Kidney glomerular epithelial cell (primary cell): ENCODE measurements around the gene GSN.

Source experiments
- DNase-seq: peaks from one replicate; lab custom pipeline; 2025; lab: John Stamatoyannopoulos, UW

The GSN gene

GRCh38 chr9:121246821-121247561 lies 21.0 kb upstream of the GSN start:
- peak; percentile 17 for DNase-seq

DNA sequence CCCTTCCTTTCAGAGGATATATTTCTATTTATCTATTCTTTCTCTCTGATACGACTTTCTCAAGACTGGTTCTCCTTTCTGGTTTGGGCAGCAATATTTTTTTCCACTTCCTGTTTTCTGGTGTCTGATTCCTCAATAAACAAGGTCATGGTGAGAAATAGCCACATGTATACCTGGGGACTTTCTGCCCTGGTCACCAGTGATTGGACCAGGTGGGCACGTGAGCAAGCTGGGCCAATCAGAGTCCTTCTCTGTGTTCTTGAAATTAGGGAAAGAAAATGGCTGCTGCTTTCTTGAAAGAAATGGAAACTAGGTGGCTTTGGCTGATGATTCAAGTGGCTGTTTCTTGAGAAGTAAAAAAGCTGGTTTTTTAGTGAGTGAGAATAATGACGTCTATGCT lies 18.4 kb upstream of the GSN start:
- DNase-seq, result no peak

DNA sequence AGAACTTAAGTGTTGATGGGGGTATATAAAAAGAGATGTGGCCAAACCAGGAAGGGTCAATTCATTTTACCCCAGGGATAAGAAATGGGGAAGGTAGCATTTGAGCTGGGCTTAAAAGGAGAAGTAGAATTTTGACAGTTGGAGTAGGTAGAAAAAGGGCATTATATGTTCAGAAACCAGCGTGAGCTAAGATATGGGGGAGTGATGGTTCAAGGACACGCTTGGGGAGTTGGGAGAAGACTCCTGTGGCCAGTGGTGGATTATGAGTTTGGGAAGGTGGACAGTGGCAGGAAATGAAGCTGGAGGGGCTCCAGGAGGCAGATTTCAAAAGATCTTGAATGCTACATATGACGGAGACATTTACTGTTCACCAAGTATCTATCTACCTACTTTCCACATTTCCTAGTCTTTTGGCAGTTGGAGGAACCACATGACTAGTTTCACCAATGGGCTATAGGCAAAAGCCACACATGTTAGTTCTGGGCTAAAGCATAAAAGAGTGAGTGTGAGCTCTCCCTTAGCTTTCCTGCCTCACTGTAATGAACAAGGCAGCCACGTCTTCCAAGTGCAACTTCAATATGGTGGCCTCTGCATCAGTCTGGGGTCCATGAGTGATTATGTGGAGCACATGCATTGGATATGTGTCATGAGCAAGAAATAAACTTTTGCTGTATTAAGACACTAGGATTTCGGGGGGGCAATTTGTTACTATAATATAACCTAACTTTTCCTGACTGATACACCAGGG lies 15.7 kb upstream of the GSN start:
- DNase-seq, result no peak

DNA sequence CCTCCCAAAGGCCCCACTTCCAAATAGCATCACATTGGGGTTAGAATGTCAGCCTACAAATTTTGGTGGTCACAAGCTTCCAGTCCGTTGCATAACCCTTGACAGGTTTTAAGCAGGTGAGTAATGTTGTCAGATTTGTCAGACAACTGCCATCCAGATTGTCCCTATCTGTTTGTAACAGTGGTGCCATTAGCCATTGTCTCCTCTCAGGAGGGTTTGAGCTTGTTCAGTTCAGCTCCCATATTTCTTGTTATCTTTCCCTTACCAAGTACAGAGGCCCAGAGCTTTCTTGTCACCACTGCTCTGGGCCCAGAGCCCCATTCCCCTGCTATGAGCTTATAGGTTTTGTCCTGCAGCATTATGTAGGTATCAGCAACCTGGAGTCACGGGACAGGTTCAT lies 14.8 kb upstream of the GSN start:
- no peak for DNase-seq

GRCh38 chr9:121253821-121254501 lies 14.0 kb upstream of the GSN start:
- DNase-seq, result no peak

DNA sequence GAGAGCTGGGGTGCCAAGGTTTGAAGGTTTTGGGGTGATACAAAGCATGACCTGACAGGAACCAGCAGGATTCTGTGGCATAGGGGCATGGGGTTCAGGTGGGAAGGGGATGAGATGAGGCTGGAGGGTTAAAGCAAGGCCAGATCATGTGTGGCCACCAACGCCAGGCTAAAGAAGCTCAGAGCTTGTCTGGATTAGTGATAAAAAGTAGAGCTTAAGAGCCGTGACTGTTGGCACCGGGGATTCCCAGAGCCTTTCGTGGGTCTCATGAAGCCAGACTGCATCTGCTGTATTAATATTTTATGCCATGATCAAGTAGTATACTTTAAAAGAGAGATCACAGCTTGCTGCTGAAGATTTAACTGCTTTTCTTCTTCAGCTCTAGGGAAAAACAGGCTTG lies 8.5 kb upstream of the GSN start:
- no peak for DNase-seq

GRCh38 chr9:121259935-121260334 lies 8.0 kb upstream of the GSN start:
- DNase-seq, result no peak

GRCh38 chr9:121260457-121261106 lies 7.4 kb upstream of the GSN start:
- no peak for DNase-seq

DNA sequence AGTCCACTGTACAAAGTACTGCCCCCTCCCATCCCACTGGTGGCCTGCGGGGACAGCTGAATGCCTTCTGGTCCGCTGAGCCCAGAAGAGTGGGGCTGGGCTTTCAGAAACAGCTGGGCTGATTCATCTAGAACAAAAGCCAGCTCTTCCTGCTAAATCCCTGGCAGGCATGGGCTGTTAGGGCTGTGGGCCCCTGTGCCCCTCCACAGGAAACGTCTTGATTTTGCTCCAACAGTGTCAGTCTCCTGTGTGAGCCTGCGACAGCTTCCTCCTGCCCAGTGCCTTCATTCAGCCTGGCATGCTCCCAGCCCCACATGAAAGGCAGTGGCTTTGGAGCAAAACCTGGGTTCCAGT lies 6.9 kb upstream of the GSN start:
- no peak for DNase-seq

DNA sequence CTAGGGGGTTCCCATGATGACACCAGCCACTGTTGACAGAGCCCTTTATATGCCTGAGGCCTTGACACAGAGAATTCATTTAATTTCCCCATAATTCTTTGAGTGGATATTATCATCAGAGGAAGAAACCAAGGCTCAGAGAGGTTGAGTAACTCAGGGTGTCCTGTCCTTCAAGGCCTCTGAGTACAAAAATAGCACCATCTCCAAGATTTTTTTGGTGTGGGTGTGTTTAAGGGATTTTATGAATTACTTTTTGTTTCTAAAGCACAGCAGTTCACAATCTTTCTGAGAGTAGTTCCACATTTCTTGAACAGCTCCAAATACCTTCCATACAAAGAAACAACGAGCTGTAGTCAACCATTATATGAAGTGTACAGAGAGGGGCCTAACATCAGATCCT lies 6.2 kb upstream of the GSN start:
- DNase-seq, result no peak

DNA sequence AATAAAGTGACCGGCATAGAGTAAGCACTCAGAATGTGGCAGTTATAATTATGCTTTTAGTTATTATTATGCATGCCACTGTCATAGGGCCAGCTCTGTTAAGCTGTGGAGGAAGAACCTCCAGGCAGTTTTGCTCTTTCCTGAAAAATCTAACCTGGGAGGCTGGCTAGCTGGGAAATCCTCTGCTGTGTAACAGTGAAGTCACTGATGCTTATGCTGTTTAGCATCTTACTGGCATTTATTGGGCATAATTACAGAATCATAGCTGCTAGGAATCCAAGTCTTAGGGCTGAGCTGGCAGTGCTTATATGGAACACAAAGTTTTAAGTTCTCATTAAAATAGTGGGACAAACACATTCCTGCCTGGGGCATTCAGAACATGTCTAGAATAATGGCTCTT lies 5.5 kb upstream of the GSN start:
- no peak for DNase-seq

- DNase-seq, result no peak
These were observed 5.0 kb upstream of the GSN start for GRCh38 chr9:121262953-121263352.

DNA sequence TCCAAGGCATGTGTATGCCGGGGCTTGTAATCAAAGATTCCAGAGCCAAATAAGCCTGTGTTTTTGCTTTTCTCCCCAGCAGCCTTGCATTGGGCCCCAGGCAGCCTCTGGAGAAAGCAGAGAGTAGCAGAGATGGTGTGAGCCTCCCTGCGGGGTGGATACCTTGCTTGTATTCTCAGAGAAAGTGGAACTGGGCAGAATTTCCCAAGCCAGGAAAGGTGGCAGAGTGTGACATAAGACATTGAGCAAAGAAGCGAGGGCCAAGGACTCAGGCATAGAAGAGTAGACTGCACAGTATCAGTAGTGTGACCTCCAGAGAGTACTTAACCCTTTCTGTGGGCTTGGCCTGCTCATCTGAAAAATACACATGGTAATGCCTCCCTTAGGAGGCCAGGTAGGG lies 1.6 kb upstream of the GSN start:
- DNase-seq, result no peak

GRCh38 chr9:121266906-121267650 lies 884 bp upstream of the GSN start:
- no peak for DNase-seq

DNA sequence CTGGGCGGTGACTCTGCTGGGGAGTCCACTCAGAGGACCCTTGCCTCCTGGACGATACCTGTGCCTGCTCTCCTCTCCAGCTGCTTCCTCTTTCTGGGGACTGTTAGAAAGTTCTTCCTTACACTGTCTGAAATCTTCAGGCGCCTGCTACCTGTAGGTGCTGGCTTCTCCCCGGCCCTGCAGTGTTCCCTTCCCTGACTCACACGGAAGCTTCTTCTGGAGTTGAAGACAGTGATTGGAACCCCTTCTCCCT lies 562 bp downstream of the GSN start:
- no peak for DNase-seq

DNA sequence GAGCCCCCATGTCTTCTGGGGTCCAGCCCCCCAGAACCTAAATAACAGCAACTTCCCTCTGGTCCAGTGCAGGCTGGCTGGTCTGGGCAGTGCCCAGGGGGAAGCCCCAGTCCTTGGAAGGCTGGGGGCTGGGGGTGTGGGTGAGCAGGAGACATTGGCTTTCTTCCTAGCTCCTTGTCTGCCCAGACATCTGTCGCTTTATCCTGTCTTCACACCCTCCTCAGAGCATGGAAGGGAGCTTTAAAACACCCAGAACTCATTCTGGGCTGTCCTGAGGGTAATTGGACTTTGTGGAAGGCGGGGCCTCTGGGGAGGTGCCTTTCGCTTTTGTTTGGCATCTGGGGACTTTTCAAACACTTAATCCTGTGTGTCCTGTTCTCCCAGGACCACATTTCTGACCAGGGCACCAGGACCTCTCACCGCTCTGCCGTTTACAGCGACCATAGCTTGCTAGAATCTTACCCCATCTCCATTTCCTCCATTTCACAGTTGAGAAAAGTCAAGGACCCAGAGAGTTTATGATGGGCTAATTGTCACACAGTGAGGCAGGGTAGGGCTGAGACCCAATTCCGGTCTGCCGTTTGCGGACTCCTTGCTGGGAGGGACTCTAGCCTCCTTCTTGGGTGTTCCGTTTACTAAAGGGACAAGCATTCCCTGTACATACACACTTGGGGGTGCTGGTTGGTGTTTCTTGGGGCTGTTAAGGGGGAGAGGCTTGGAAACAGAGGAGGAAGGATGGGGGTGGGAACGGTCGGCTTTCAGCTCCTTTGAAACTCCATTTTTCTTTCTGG lies 1.1 kb downstream of the GSN start:
- no peak for DNase-seq

- peak; percentile 59 for DNase-seq
These were observed 1.8 kb downstream of the GSN start for GRCh38 chr9:121269642-121270254.

DNA sequence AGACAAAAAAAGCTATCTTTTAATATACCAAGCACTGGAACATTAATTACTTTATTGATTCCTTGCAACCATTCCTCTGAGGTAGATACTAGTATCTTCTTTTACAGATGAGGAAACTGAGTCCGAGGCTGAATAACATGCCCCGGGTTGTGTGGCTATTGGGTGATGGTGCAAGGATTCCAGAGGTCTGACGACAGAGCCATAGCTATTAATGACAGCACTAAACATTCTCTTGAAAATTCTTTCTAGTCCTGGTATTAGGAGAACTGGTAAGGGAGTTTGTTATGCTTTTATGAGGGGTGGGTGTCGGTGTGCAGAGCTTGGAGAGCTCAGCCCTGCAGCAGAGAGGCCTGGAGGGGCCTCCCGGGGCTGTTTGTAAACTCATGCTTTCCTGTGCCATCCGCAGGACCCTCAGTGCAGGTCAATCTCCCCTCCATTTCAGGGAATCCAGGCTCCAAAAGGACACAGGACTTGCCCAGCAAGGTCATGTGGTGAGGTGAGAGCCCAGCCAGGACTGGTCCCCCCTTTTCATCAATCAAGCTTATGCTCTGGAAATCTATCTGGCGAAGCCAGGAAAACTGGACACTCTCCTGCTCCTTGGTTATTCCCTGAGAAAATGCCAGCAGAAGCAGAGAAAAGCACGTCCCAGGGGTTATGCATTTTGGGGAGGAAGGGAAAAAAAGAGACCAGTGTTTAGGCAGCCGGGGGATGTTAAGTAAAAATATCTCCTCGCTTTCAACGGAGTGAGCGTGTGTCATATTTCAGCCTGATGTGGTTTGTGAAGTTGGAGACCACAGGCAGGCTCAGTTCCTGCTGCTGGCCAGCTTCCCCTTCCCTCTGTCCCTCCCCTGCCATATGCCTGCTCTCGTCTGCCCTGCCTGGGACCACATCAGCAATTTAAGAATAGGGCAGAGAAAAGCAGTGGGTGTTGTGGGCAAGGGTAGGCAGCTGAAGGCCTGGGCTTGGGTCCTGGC lies 3.7 kb downstream of the GSN start:
- no peak for DNase-seq

GRCh38 chr9:121272401-121272948 lies 4.5 kb downstream of the GSN start:
- no peak for DNase-seq
